ENCODE data around the gene ADAMTS18. TPM values are rescaled to one million over a fixed set of nuclear protein-coding genes. Genes with fewer than 3 reads are reported as not detected.

Gene ADAMTS18
- 1 to 10 TPM in 1 of 4 donors, under 1 TPM in 1, not detected in 2; 0.71 to 1.0 TPM for total RNA-seq

GRCh38 chr16:77434530-77435271 is at the start of gene ADAMTS18:
TSS of gene ADAMTS18 (minus strand) at chr16:77435034. CDS start at chr16:77434695, 339 bp downstream.
- 1 to 2% methylated on average over 23 to 29 of the region's 92 CpGs for WGBS, 2 donors
- no peak for DNase-seq (ENCODE audit: low spot score in 2 of 2)
- TF ChIP-seq POLR2A (IDR thresholded peaks at IDR 0.05), result no peak
- TF ChIP-seq CTCF (IDR thresholded peaks at IDR 0.05), result no peak
- no peak within 1 kb of the TSS for H3K4me3 ChIP-seq (ENCODE audit: low read depth, poor library complexity, severe bottlenecking)
- intact Hi-C loops (cut with DNase I; ENCODE audit: low total_unique reads), result no loop called here

- WGBS, 2 donors, result 78% methylated on average over 3 of the region's 3 CpGs
- H3K4me3 ChIP-seq (ENCODE audit: low read depth, poor library complexity, severe bottlenecking), result no peak overlapping the region
- TF ChIP-seq CTCF (IDR thresholded peaks at IDR 0.05) (no peak), POLR2A (IDR thresholded peaks at IDR 0.05) (no peak)
- intact Hi-C loops (cut with DNase I; ENCODE audit: low total_unique reads), result no loop called here
- DNase-seq (ENCODE audit: low spot score in 2 of 2), result no peak
These were observed 46.0 kb upstream of the ADAMTS18 start for GRCh38 chr16:77480681-77481315.

GRCh38 chr16:77472262-77472661 is 37.4 kb upstream of the ADAMTS18 start:
- no peak for DNase-seq (ENCODE audit: low spot score in 2 of 2)
- no peak overlapping the region for H3K4me3 ChIP-seq (ENCODE audit: low read depth, poor library complexity, severe bottlenecking)
- no peak for TF ChIP-seq POLR2A (IDR thresholded peaks at IDR 0.05)
- TF ChIP-seq CTCF (IDR thresholded peaks at IDR 0.05), result no peak
- 98 to 100% methylated on average over 1 of the region's 1 CpG for WGBS, 2 donors
- intact Hi-C loops (cut with DNase I; ENCODE audit: low total_unique reads), result no loop called here

- DNase-seq (ENCODE audit: low spot score in 2 of 2), result no peak
- intact Hi-C loops (cut with DNase I; ENCODE audit: low total_unique reads), result no loop called here
- no peak overlapping the region for H3K4me3 ChIP-seq (ENCODE audit: low read depth, poor library complexity, severe bottlenecking)
- TF ChIP-seq POLR2A (IDR thresholded peaks at IDR 0.05) (no peak), CTCF (IDR thresholded peaks at IDR 0.05) (no peak)
These were observed 36.0 kb upstream of the ADAMTS18 start for GRCh38 chr16:77470851-77471250.

GRCh38 chr16:77469634-77470033 is 34.8 kb upstream of the ADAMTS18 start:
- DNase-seq (ENCODE audit: low spot score in 2 of 2), result no peak
- 33 to 36% methylated on average over 3 of the region's 3 CpGs for WGBS, 2 donors
- no peak overlapping the region for H3K4me3 ChIP-seq (ENCODE audit: low read depth, poor library complexity, severe bottlenecking)
- no peak for TF ChIP-seq CTCF (IDR thresholded peaks at IDR 0.05)
- no peak for TF ChIP-seq POLR2A (IDR thresholded peaks at IDR 0.05)
- intact Hi-C loops (cut with DNase I; ENCODE audit: low total_unique reads), result no loop called here
